NT2/D1 (cell line): Measurements from ENCODE around the gene MPO.

Experiments
- DNase-seq: peaks from one replicate; pipeline ENCODE4 v3.0.0-alpha.2; 2011; ENCODE audit warnings: low read depth, low spot score
- H3K27me3 ChIP-seq: 2 replicates; pipeline ENCODE4 v1.6.0; 2011; ENCODE audit warnings: mild to moderate bottlenecking; ENCODE audit not compliant: insufficient read length, insufficient read depth
- H3K36me3 ChIP-seq: 2 replicates; pipeline ENCODE4 v1.6.1; 2011; ENCODE audit warnings: mild to moderate bottlenecking, low read length, mixed read lengths; ENCODE audit not compliant: insufficient read depth, insufficient read length
- H3K4me1 ChIP-seq: 2 replicates; pipeline ENCODE4 v1.5.1; 2011; ENCODE audit not compliant: insufficient read depth, insufficient read length
- H3K4me3 ChIP-seq: 2 replicates; pipeline ENCODE4 v1.5.1; 2011; ENCODE audit warnings: low read depth; ENCODE audit not compliant: insufficient read length
- H3K9ac ChIP-seq: 2 replicates; pipeline ENCODE4 v1.6.0; 2011; ENCODE audit warnings: low read depth; ENCODE audit not compliant: insufficient read length
- H3K9me3 ChIP-seq: 2 replicates; pipeline ENCODE4 v1.5.1; 2011; ENCODE audit warnings: mild to moderate bottlenecking, low read length; ENCODE audit not compliant: insufficient read depth
- SUZ12 ChIP-seq: IDR thresholded peaks from 2 replicates; pipeline ENCODE4 v1.6.1; 2011; ENCODE audit not compliant: insufficient read length, insufficient read depth; ENCODE audit errors: extremely low read depth
- YY1 ChIP-seq: IDR thresholded peaks from 2 replicates; pipeline ENCODE4 v1.6.1; 2011; ENCODE audit not compliant: insufficient read length, insufficient read depth
- ZNF274 ChIP-seq: IDR thresholded peaks from 2 replicates; pipeline ENCODE4 v1.6.1; 2011; ENCODE audit warnings: mild to moderate bottlenecking, low read depth, low read length

MPO gene, protein sequence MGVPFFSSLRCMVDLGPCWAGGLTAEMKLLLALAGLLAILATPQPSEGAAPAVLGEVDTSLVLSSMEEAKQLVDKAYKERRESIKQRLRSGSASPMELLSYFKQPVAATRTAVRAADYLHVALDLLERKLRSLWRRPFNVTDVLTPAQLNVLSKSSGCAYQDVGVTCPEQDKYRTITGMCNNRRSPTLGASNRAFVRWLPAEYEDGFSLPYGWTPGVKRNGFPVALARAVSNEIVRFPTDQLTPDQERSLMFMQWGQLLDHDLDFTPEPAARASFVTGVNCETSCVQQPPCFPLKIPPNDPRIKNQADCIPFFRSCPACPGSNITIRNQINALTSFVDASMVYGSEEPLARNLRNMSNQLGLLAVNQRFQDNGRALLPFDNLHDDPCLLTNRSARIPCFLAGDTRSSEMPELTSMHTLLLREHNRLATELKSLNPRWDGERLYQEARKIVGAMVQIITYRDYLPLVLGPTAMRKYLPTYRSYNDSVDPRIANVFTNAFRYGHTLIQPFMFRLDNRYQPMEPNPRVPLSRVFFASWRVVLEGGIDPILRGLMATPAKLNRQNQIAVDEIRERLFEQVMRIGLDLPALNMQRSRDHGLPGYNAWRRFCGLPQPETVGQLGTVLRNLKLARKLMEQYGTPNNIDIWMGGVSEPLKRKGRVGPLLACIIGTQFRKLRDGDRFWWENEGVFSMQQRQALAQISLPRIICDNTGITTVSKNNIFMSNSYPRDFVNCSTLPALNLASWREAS

DNA sequence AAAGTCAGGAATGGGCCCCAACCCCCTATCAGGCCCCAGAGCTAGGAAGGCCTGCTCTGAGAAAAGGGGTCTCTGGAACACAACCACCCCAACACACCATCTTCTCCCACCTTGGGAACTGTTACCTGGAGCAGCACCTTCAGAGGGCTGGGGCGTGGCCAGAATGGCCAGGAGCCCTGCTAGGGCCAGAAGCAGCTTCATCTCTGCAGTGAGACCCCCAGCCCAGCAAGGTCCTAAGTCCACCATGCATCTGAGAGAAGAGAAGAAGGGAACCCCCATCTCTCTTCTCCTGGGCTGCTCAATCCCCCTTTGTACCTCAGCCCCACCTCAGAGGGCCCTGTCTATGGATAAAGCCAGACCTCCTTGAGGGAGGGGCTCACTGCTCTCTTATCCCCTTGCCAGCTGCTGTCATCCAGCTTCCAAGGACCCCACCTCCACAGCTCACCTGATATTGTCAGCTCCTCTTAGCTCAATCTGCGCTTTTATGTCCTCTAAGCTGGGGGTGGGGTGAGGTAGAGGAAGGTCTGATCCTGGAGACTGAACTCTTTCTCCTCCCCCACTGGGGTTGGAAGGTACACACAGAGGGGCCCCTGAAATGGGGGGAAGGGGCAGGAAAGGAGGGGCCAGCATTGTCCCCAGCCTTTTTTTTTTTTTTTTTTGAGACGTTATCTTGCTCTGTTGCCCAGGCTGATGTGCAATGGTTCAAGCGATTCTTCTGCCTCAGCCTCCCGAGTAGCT is at the start of gene MPO:
Gene MPO, minus strand, starts transcription at position 456 of the 738 bp plus-strand sequence. Its CDS starts 177 bp downstream, at position 279.
- DNase-seq = no peak
- TF ChIP-seq ZNF274 (no peak), YY1 (no peak)
- H3K36me3 ChIP-seq = no peaks in the 10 kb centered on the region
- H3K27me3 ChIP-seq = no peaks in the 10 kb centered on the region
- H3K9me3 ChIP-seq = no peaks in the 10 kb centered on the region
- H3K4me3 ChIP-seq = no peak within 1 kb of the TSS
- peaks cover 7% of the 10 kb centered on the region for H3K4me1 ChIP-seq
- no peak within 1 kb of the TSS for H3K9ac ChIP-seq

DNA sequence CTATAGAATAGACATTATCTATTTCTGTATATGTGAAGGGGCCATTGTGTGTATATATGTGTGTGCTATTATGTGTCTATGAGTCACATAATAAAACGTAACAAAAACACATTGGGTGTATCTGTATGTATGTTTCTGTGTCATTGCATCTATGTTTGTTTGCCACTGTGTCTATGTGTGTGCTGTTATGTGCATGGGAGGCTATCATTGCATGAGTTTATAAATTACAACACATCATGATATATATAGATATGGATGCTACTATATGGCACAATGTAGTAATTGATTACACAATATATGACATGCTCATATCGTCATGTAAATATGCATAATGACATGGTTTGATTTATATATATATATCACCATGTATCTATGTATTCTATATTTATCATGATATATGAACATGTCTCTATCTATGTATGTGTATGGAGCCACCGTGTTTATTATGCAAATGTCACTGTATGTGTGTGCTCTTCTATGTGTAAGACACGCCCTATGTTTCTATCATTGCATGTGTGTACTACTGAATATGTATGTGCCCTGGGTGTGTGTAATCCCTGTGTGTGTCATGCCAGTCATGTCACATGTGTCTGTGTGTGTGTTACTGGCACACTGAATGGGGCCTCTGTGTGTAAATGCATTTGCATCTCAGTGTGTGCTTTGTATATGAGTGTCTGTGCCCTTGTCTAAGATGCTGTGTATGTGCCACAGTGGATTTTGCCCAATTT is 49.2 kb upstream of the MPO start:
- Histone ChIP-seq H3K36me3 (no peaks in the 10 kb centered on the region), H3K4me1 (peaks cover 26% of the 10 kb centered on the region), H3K9ac (no peak overlapping the region), H3K9me3 (no peaks in the 10 kb centered on the region), H3K27me3 (no peaks in the 10 kb centered on the region), H3K4me3 (no peak overlapping the region)
- no peak for DNase-seq
- TF ChIP-seq ZNF274 = no peak
- TF ChIP-seq SUZ12 = no peak
- no peak for TF ChIP-seq YY1

DNA sequence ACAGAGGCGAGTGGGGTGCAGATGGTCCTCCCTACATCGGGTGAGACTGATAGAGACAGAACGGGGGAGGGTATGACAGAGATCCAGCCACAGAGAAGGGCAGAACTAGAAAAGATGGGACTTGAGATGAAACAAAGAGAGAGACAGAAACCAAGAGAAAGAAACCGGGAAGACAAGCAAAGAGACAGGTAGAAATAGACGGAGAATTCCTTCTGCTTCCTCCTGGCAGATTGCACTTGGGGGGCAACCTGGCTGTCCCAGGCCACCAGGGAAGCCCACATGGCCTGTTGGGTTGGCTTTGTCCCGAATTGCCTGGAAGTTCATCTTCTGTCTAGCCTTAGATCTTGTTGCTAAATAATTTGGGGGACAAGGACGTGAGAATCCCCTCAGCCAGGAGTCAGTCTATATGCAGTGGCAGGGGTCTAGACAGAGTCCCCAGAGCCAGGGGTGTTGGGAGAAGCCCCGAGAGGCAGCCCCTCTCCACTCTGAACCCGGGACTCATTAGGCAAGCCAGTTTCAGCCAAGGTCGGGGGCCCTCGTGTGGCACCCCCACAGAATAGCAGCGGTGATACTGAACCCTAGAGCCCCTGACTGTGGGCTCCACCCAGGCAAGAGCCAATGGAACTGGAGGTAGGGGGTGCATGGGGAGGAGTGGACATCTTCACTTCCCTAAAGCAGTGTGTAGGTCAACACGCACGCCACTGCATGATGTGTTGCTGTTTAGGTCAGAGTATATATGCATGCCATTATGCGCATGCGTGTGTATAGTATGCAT is 48.5 kb upstream of the MPO start:
- no peak for TF ChIP-seq YY1
- H3K9ac ChIP-seq = no peak overlapping the region
- no peaks in the 10 kb centered on the region for H3K9me3 ChIP-seq
- no peaks in the 10 kb centered on the region for H3K27me3 ChIP-seq
- H3K4me3 ChIP-seq = no peak overlapping the region
- DNase-seq = no peak
- no peaks in the 10 kb centered on the region for H3K36me3 ChIP-seq
- peaks cover 31% of the 10 kb centered on the region for H3K4me1 ChIP-seq

DNA sequence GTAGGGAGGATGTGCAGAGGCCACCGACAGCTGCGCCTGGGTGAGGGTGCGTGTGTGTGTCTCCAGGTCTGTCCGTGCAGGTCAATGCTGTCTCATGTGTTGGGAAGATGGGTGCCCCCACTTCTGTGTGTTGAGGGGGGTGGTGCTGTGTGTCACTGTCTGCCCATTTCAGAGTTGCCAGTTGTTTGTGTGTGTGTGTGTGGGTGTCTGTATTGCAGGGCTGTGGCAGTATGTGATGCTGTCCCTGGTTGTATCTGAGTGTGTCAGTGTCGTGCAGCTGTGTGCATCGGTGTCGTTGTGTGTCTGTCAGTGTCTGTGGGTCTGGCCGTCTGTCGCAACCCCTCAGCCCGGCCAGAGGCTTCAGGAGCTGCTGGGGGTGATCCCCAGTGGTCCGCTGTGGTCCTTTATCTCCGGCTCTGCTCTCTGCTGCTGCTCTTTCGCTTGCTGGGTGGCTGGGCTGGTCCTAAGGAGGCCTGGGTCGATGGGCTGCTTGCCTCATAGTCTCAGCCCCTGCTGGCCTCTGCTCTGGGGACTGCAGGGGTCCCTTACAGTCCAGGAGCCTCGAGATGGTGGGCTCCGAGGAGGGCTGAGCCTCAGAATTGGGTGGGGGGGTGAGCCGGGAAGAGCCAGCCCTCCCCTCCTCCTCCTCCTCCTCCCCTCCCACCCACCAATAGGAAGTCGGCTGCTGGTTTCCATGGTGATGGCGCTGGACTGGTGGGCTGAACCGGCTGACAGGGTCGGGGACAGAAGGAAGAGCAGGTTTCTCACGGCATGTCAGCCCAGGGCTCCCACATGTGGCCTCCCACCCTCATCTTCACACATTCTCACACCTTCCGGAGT is 47.7 kb upstream of the MPO start, which contains the start of gene TSPOAP1:
Gene TSPOAP1, minus strand, starts transcription at position 601 of the 840 bp plus-strand sequence. CDS start 875 bp downstream, outside the sequence.
- H3K9ac ChIP-seq = no peak within 1 kb of the TSS
- no peaks in the 10 kb centered on the region for H3K36me3 ChIP-seq
- H3K27me3 ChIP-seq = peaks cover 2% of the 10 kb centered on the region
- H3K4me3 ChIP-seq = no peak within 1 kb of the TSS
- H3K4me1 ChIP-seq = peaks cover 35% of the 10 kb centered on the region
- no peak for DNase-seq
- no peaks in the 10 kb centered on the region for H3K9me3 ChIP-seq
- TF ChIP-seq SUZ12 (no peak), ZNF274 (no peak), YY1 (no peak)

DNA sequence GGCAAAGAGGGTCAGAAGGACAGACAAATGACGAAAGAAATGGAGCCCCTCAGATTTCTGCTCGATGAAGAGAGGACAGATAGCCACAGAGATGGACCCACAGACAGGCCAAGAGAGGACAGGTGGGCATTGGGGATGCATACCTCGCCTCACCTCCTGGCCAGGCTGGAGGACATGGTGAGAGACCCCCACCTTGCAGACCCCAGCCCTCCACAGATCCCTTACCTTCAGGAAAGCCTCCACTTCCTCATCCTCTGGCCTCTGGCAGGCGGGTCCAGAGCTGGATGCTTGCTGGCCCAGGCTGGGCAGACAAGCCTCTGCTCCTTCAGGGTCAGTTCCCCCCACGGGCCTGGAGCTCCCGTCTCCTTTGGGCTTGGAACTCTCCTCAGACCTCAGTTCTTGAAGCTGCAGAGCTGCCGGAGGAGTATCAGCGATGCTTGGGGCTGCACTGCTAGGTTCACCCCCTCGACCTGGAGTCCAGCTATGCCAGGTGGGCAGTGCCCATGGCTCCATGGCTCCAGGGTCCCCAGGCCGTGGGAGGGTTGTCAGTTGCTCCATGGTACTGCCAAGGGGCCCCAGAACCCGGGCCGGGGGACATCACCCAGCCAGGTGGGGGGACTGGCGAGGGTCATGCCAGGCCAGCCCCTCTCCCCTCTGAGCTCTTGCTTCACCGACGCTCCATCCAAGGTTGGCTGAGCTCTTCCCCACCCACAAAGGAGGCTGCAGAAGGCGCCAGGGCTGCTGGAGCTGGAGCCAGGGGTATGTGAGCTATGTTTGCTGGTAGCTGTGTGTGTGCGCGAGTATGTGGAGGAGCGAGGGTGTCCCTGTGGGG is 46.8 kb upstream of the MPO start:
- H3K9me3 ChIP-seq = no peaks in the 10 kb centered on the region
- peaks cover 8% of the 10 kb centered on the region for H3K27me3 ChIP-seq
- no peak overlapping the region for H3K4me3 ChIP-seq
- H3K9ac ChIP-seq = no peak overlapping the region
- no peak for TF ChIP-seq ZNF274
- no peak for TF ChIP-seq YY1
- TF ChIP-seq SUZ12 = no peak
- no peak for DNase-seq
- peaks cover 36% of the 10 kb centered on the region for H3K4me1 ChIP-seq
- no peaks in the 10 kb centered on the region for H3K36me3 ChIP-seq
